Esophagus muscularis mucosa (tissue), 3 donors: ENCODE measurements around the gene RPS6KL1.

ENCODE experiments used
- POLR2A ChIP-seq: fragments of 450-650 bp; IDR thresholded peaks from one replicate; pipeline ENCODE4 v1.6.1; 2017; ENCODE audit warnings: antibody characterized with exemption, moderate library complexity, mild to moderate bottlenecking, low read depth
- POLR2AphosphoS5 ChIP-seq, 2 donors: sonication (generic); formaldehyde crosslinking; IDR thresholded peaks; one replicate each; pipeline ENCODE4 v1.6.1; 2017; ENCODE audit warnings: antibody characterized with exemption in 2 of 2
- TF ChIP-seq, protein P1 (sequence below), 3 experiments: fragments of 200-600 bp in 2 of 3; fragments of 450-650 bp in 1 of 3; sonication (generic) in 2 of 3; IDR thresholded peaks; one replicate each; pipeline ENCODE4 v1.5.1; 2017 to 2019; ENCODE audit warnings: antibody characterized with exemption in 3 of 3, mild to moderate bottlenecking in 2 of 3, moderate library complexity in 1 of 3

DNA sequence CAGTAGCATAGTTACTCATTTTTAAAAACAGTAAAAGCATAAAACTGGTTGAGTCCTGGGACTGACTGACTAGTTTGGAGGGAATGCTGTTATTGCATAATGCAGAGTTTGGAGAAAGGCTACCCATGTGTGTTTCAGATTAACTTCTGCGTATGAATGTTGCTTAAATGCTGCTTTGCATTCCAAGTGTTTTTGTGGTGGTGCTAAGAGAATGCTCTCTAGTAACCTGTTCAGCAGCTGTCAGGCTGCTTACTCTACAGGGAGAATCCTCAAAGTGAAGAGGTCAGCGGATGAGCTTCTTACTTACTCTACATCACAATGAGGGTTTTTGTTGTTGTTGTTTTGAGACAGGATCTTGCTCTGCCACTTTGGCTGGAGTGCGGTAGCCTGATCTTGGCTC, 37.1 kb downstream of the RPS6KL1 start:
- TF ChIP-seq, protein P1, sequence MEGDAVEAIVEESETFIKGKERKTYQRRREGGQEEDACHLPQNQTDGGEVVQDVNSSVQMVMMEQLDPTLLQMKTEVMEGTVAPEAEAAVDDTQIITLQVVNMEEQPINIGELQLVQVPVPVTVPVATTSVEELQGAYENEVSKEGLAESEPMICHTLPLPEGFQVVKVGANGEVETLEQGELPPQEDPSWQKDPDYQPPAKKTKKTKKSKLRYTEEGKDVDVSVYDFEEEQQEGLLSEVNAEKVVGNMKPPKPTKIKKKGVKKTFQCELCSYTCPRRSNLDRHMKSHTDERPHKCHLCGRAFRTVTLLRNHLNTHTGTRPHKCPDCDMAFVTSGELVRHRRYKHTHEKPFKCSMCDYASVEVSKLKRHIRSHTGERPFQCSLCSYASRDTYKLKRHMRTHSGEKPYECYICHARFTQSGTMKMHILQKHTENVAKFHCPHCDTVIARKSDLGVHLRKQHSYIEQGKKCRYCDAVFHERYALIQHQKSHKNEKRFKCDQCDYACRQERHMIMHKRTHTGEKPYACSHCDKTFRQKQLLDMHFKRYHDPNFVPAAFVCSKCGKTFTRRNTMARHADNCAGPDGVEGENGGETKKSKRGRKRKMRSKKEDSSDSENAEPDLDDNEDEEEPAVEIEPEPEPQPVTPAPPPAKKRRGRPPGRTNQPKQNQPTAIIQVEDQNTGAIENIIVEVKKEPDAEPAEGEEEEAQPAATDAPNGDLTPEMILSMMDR (IDR thresholded peaks at IDR 0.05): no peak
- TF ChIP-seq POLR2A: no peak
- TF ChIP-seq POLR2AphosphoS5 (IDR thresholded peaks at IDR 0.05): peak; percentile 17 to 75
